ENCODE results near the gene DNAJB14. TPM values are rescaled to one million over a fixed set of nuclear protein-coding genes. Genes with fewer than 3 reads are reported as not detected.
"Not testable (repeated sequence)": the region's sequence is repeated elsewhere in the genome, so short reads cannot be mapped to it uniquely, and the experiment has no call there.

DNAJB14 gene
- 40.5 TPM for total RNA-seq

DNA sequence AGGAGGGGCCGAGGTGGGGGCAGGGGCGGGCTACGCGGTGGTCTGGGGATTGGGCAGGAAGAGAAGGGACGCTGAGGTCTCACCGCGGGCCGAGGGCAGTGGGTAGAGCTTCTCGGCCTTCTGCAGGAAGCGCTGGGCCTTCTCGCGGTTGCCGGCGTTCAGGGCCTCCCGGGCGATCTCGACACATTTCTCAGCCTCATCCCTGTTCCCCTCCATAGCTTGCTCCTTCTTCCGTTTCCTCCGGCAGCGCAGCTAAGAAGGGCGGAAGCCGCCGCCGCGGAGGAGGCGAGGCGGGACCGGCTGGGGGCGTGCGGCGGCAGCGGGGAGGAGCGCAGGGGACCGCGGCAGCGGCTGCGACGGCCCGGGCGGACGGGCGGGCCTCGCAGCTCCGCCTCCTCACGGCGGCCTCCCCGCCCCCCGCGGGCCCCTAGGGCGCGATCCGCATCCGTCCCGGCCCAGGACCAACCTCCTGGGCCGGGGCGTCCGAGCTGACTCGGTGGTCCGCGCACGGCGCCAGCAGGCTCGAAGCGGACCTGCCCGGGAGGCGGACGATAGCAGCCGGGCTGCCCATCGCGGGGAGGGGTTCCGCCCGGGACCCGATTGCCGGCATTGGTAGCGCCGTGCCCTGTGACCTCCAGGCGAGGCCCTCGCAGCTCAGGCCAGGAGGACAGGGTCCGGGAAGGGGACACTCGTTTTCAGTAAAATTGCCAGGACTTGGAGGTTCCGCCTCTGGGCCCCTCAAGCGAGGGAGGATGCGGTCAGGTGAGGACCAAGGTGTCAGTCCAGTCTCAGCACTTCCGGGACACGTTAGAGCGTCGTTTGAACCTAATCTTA is at the start of gene DNAJB14:
Gene DNAJB14 (minus strand): TSS at position 263 of the 834 bp plus-strand sequence. CDS start 47 bp downstream, at position 216.
- peak; percentile 89 for DNase-seq

DNA sequence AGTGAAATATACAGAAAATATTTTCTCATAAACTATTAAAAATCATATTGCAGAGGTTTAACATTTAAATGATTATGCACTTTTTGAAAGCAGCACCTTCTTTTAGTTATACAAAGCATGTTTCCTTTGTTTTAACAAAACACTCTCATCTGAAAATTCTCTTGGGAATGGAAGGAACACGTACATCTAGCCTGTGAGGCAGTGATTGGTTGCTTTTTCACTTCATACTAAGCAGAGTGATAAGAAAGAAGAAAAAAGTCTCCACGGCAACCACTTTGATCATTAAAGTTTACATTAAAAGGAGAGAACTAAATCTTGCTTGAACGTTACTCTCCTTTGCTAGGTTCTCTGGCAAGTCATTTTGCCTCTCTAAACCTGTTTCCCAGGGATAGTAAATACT is 45.3 kb upstream of the DNAJB14 start:
- no peak for DNase-seq

DNA sequence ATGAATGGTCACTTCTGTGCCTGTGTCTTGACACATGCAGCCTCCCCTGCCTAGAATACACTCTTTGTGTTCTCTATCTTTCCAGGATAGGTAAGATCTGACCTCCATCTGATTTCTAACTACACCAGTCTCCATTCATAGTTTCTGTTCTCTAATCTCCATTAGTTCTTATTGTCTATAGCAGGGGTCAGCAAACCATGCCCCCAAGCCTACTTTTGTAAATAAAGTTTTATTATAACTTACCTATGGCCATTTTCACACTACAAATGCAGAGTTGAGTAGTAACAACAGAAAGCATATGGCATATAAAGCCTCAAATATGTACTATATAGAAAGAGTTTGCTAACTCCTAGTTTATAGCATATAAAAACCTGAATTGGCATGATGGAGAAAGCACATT is 41.3 kb upstream of the DNAJB14 start:
- no peak for DNase-seq

DNA sequence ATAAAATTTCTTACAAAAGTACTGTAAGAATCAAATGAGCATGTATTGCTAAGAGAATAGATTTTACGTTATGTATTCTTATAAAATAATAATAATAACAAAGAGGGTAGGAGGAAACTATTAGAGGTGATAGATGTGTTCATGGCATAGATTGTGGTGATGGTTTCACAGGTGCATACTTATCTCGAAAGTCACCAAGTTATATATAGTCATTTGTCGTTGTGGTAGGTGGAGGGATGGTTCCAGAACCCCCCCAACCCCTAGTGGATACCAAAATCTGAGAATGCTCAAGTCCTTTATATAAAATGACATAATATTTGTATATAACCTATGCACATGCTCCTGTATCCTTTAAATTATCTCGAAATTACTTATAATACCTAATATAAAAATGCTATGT is 40.4 kb upstream of the DNAJB14 start:
- DNase-seq: no peak

DNA sequence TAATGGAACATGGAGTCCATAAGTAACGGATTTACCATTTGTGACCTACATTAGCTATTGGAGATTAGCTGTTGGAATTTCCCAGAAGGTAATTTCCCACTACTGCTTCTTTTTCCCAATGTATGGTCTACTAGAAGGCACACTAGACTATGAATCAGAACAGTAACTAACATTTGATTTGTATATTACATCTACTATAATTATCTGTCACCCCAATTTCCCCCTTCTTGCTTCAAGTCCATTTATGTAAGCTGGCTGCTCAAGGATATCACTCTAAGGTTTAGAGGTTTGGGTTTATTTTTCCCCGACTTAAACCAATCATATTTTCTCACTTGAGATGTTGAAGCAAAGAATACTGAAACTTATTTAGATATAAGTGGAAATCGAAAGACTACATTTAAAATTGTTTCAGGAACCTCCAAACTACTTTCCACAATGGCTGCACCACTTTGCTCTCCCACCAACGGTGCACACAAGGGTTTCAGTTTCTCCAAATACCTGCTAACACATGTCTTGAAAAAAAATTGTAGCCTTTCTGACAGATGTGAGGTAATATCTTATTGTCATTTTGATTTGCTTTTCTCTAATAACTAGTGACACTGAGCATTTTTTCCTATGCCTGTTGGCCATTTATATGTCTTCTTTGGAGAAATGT is 37.0 kb upstream of the DNAJB14 start:
- DNase-seq: no peak

DNA sequence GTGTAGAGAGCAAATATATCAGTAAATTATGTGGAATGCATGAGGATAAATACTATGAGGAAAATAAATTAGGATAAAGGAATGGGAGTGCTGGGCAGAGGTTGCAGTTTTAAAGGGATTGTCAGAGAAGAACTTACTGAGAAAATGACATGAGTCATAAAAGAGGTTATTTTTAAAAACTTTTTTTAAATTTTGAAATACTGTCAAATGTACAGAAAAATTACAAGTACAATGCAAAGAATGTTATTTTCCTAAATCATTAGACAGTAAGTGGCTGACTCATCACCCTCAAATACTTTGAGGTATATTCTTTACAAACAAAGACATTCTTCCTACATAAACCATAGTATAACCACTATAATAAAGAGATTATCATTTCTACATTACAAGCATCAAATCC is 33.5 kb upstream of the DNAJB14 start:
- no peak for DNase-seq

DNA sequence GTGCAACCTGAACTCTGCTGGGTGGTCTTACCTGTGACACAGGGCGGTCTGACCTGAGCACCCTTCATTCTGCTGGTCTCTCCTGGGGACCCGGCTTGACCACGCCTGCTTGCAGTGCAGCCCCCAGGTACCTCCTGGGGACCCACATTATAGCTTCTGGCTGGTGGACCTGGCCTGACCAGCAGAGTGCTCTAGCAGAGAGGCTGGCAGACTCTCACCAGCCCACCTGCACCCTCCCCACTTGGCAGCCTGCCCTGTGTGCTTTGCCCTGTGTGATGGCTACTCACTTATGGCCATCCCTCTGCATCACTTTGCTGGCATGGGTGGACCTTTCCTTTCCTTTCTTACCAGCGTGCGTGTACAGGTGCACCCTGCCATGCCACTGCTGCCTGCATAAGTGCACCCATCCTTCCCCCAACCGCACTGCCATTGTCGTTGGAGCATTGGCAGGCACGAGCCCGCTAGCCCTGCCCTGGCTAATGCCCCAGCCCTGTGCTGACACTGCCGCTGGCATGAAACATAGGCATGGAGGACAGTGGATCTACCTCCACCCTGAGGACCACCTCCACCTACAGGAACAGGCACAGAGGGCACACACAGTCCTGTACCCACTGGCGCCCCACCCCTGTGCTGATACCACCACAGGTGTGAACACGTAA is 25.2 kb upstream of the DNAJB14 start:
- DNase-seq: no peak

DNA sequence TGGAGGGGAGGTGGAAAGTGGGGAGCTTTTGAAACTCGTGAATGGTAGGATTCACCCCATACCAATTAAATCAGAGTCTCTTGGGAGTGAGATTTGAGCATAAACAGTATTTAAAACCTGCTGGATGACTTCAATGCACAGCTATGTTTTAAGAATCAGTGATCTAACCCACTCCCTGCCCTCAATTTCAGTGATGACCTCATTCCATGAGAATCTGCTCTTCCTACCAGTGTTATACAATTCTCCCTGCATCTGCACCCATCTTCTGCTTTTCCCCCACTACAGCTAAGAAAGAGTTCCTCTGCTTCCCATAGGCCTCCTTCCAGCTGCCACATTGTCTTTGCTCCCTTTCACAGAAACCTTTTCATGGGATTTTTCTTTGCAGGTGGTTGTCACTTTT is 21.9 kb upstream of the DNAJB14 start:
- DNase-seq: no peak

DNA sequence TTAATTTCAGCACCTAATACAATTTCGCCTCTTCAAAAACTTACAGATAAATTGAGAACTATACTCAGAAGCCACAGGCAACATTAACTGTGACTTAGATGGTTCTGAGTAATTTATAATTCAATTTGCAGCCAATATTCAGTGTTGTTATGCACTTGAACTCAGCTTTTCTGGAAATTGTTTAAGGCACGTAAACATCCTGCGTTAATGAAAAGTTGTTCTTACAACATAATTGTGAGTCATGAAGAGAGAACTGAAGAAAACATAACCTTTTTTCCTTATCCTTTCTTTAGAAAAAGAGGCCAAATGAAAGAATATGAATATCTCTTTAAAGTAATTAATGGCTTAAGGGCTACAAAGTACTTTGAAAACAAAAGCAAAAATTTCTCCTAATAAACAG is 20.3 kb upstream of the DNAJB14 start:
- DNase-seq: no peak

DNA sequence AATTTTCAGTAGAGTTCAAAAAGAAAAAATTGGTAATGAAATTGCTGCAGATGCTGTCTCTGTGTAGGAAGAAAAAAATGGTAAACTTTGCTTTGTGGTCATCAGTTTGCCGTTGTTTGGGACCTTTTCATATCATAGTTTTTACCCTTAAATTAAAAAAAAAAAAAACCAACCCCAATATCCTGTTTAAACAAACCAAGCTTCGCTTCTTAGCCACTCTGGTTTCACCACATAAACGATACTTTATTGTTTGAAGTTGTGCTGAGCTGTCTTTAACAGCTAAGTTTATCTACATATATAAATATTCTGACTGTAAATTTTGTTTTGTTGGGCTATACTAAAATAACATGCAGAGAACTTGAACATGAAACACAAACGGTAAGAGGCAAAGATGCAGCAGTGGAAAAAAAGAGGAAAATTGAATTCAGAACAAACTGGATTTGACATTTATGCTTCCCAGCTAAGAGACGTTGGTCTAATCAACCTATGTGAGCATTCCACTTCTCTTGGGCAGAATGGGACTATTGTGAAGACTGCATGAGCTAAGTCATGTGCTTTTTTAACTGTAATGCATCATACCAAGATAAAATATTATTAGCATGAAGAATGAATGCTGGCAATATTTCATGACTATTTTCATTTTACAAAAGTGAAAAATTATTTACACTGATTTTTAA is 19.4 kb upstream of the DNAJB14 start:
- no peak for DNase-seq

DNA sequence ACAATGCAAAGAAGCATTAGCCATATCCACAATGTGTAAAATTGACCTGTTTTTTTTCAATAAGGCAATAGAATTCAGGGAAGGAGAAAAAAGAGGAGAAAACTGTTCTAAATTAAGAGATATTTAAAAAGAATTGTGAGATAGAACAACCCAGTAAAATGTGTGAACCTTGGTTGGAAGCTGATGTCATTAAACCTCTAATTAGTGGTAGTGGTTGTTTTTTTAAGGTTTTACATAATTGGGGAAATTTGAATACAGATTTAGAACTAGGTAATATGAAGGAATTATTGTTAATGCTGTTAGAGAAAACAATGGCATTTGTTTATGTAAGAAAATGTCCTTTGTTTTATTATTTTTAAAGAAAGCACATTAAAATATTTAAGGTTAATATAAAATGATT is 18.8 kb upstream of the DNAJB14 start:
- DNase-seq: no peak

DNA sequence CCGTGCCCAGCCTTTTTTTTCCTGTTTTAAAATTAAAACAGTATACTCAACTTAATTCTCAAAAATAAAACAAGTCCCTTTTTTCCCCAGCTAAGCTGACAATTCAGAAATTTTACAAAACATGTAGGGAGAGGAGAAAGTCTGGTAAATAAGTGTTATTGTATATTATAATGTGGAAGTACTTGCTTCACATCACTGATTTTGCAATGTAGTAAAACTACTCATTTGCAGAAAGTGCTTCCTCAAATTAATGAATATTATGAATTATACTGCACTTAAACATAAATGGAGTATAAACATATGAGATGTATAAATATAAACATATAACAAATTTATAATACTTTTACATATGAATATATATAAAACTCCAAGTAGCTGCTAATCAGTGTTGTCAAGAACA is 15.3 kb upstream of the DNAJB14 start:
- no peak for DNase-seq

DNA sequence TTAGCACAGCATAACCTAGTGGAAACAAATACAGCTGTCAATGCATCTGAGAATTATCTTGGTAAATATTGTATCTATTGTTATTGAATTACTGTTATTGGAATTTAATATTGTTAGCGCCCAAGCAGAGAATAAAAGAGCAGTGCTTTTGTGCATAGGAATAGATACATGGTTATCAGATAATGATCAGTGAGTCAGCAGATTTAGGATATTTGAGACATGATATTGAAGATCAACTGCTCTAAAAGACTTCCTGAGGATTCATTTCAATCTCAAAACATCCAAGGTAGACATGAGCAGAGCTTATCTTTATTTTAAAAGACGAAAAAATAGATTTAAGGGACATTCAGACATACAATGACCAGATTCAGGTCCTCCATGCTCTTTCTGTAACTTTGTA is 14.2 kb upstream of the DNAJB14 start:
- DNase-seq: no peak

DNA sequence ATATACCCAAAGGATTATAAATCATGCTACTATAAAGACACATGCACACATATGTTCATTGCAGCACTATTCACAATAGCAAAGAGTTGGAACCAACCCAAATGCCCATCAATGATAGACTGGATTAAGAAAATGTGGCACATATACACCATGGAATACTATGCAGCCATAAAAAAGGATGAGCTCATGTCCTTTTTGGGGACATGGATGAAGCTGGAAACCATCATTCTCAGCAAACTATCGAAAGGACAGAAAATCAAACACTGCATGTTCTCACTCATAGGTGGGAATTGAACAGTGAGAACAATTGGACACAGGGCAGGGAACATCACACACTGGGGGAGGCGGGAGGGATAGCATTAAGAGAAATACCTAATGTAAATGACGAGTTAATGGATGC is 11.8 kb upstream of the DNAJB14 start:
- not testable (repeated sequence) for DNase-seq

DNA sequence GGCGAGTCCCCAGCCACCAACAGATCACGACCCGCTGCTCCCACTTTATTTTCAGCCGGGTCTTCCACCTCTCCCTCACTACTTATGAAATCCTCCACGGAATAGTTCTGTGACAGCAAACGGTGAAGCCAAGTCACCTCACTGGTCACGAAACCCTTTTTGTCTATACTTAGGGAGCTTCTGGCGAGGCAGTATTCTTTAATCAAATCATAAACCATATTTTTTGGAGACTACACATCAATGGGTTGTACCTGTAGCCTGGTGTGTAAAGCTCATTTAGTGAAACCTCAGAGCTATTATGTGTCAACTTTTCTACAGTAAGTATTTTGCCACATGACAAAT is 4.5 kb upstream of the DNAJB14 start:
- DNase-seq: no peak

DNA sequence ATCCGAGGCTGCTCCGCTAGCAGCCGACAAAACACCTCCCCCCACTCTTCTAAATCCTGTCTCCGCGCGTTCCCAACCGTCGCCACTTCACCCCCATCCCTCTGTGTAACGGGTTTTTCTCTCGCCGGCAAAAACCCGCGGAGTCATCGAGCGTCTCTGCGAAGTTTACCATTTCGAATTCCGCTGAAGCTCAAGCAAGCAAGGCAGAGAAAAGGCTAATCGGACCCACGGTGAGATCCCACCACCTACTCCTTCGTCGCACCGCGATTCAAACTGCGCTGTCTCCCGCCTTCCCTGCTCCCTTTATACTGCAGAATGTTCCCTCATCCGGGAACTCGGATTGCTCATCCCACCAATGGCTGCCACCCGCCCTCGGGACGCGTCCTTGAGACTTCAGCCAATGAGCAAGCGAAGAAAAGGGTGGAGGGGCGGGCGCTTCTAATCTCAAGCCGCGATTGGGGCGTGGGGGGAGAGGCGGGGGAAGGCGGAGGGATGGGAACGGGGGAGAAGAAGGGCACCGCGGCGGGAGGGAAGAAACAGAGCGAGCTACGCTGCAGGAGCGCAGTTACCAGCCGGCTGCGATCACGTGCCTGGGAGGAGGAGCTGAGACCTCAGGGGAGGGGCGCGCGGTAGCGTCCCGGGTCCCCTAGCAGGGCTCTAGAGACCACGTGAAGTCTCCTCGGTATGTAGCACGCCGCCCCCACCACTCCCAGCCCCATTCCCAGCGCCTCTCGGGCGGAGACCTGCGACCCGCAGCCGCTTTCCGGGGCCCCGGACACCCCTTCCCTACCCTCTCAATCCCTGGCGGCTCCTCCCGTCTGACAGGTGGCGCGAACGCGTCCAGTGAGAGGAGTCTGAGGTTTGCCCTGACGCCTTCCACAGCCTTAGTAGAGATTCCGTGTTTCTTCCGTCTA is 3.8 kb upstream of the DNAJB14 start, which contains the start of gene H2AZ1:
Gene H2AZ1 (minus strand): TSS at position 277 of the 914 bp plus-strand sequence. CDS start 105 bp downstream, at position 172.
- peak; percentile 100 for DNase-seq

DNA sequence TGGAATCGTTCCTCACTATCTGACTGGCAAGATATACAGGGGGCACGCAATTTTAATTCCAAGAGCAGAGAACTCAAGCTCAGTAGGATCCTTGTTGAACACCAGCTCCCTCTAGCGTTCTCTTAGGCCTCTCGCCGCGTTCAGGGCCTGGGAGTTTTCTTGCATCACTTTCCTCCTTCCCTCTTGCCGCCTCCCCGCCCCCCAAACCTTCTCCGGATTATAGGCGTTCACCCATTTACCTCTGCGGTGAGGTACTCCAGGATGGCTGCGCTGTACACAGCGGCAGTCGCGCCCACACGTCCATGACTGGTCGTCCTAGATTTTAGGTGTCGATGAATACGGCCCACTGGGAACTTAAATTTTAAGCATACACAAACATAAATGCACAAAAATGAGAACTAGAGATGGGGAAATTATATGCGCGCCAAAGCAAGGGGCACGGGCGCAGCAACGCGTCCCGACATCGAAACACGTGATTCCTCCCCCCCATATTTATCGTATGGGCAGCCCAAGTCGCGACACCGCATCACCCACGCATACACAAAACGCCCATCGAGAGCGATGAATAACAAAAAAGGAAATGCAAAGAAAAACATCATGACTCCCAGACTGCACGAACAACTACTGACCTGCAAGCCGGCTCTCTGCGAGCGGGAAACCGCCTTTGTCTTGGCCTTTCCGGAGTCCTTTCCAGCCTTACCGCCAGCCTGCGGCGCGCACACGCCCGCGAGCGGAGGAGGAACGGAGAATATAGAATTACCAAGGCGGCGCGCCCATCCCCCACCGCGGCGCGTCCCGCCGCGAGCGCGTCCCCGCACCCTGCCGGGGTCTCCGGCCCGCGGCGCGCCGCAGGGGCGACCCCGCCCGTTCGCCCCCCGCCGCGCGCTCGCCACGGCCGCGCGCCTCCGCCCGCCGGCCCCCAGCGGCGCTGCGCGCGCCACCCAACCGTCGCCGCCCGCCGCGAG is 2.9 kb upstream of the DNAJB14 start:
- peak; percentile 98 for DNase-seq

DNA sequence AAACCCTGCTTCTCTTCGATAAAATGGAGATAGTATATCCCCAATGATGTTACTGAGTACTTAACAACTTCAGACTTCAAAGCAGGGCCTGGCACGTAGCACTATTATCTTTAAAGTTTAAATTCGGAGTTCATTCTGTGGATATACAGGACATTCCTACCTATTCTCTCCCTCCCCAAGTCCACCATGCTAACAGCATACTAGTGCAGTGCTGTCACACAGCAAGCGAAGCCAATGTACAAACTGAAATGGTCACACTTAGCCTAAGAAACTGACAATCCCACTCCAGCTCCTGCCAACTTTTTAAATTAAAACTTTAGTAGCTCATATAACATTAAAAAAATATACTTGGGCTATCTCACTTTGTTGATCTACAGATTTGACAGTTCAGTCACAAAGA is 1.2 kb upstream of the DNAJB14 start:
- no peak for DNase-seq

DNA sequence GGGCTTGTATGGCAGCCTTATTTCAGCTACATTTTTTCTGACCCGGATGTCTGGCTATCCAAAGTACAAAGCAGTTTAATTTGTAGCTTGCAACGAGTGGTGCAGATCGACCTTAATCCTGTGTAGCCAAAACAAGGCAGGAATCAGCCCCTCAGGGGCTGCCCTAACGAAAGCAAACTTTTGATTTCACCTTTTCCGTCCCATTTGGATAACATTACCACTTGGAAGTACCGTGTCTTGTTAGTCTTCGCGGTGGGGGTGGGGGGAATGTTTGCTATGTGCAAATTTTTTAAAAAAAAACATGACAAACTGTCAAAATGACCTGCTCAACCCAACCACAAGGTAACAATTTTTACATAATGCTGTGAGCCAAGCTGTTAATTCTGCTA is 766 bp upstream of the DNAJB14 start:
- DNase-seq: no peak

DNA sequence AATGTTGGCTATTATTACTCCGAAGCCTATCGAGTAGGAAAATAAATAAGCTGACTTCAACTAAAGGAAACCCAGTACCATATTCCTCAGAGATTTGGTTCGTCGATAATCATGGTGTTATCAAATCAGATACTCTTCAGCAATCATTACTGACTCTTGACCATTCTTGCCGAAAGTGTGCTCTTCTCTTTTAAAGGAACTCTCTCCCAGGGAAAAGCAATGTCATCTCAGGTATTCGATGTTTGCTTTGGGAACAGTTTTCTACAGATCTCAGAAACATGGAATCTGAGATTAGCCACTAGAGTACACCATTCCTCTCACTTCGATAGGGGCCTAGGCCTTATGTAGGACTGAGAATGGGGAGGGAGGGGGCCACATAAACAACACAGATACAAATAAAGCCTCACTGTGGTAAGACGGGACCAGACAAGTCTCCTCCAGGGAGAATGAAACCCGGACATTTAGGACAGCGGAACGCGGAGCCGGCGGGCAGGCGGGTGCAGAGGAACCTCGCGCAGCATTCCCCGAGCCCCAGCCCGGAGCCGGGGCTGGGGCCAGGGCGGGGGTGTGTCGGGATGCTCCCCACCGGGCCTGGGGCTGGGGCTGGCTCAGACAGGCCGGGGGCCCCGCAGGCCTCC is 581 bp downstream of the DNAJB14 start:
- DNase-seq: peak; percentile 59
